ENCODE measurements around the gene KNSTRN.

Gene KNSTRN

GRCh38 chr15:40439960-40440742, 57.6 kb downstream of the KNSTRN start:
- Histone ChIP-seq H3K4me1 (ENCODE audit: control insufficient read depth, insufficient read depth, low read length) (peaks cover 46% of the 10 kb centered on the region), H3K9me3 (ENCODE audit: control insufficient read depth, low read length) (no peaks in the 10 kb centered on the region), H3K27ac (ENCODE audit: insufficient read depth, low read depth, low read length, poor library complexity, severe bottlenecking) (no peak overlapping the region), H3K27me3 (ENCODE audit: control insufficient read depth, insufficient read depth, low read length, poor library complexity, severe bottlenecking) (peaks cover 55% of the 10 kb centered on the region), H3K36me3 (ENCODE audit: control insufficient read depth, insufficient read depth, low read length) (no peaks in the 10 kb centered on the region), H3K4me3 (ENCODE audit: insufficient read depth, low read depth, low read length) (peak overlapping the region; percentile 42)
- 1% methylated on average over 35 of the region's 35 CpGs for WGBS, 2 experiments

GRCh38 chr15:40440743-40441564, 58.4 kb downstream of the KNSTRN start, which contains the start of gene BAHD1:
BAHD1 (plus strand) TSS chr15:40440953; CDS start chr15:40458465, 17,512 bp downstream.
- 0 to 1% methylated on average over 119 of the region's 119 CpGs for WGBS, 2 experiments
- Histone ChIP-seq H3K27ac (ENCODE audit: insufficient read depth, low read depth, low read length, poor library complexity, severe bottlenecking) (peak within 1 kb of the TSS; percentile 77), H3K4me1 (ENCODE audit: control insufficient read depth, insufficient read depth, low read length) (peaks cover 49% of the 10 kb centered on the region), H3K9me3 (ENCODE audit: control insufficient read depth, low read length) (no peaks in the 10 kb centered on the region), H3K4me3 (ENCODE audit: insufficient read depth, low read depth, low read length) (peak within 1 kb of the TSS; percentile 68), H3K36me3 (ENCODE audit: control insufficient read depth, insufficient read depth, low read length) (no peaks in the 10 kb centered on the region), H3K27me3 (ENCODE audit: control insufficient read depth, insufficient read depth, low read length, poor library complexity, severe bottlenecking) (peaks cover 47% of the 10 kb centered on the region)

GRCh38 chr15:40441565-40442531, 59.3 kb downstream of the KNSTRN start:
- Histone ChIP-seq H3K9me3 (ENCODE audit: control insufficient read depth, low read length) (no peaks in the 10 kb centered on the region), H3K4me1 (ENCODE audit: control insufficient read depth, insufficient read depth, low read length) (peaks cover 45% of the 10 kb centered on the region), H3K27ac (ENCODE audit: insufficient read depth, low read depth, low read length, poor library complexity, severe bottlenecking) (no peak overlapping the region), H3K27me3 (ENCODE audit: control insufficient read depth, insufficient read depth, low read length, poor library complexity, severe bottlenecking) (peaks cover 38% of the 10 kb centered on the region), H3K36me3 (ENCODE audit: control insufficient read depth, insufficient read depth, low read length) (no peaks in the 10 kb centered on the region), H3K4me3 (ENCODE audit: insufficient read depth, low read depth, low read length) (peak overlapping the region; percentile 68)
- 1% methylated on average over 119 of the region's 119 CpGs for WGBS, 2 experiments

GRCh38 chr15:40443255-40443654, 60.7 kb downstream of the KNSTRN start:
- Histone ChIP-seq H3K27me3 (ENCODE audit: control insufficient read depth, insufficient read depth, low read length, poor library complexity, severe bottlenecking) (peaks cover 24% of the 10 kb centered on the region), H3K4me3 (ENCODE audit: insufficient read depth, low read depth, low read length) (peak overlapping the region; percentile 1), H3K27ac (ENCODE audit: insufficient read depth, low read depth, low read length, poor library complexity, severe bottlenecking) (no peak overlapping the region), H3K4me1 (ENCODE audit: control insufficient read depth, insufficient read depth, low read length) (peaks cover 31% of the 10 kb centered on the region), H3K36me3 (ENCODE audit: control insufficient read depth, insufficient read depth, low read length) (no peaks in the 10 kb centered on the region), H3K9me3 (ENCODE audit: control insufficient read depth, low read length) (no peaks in the 10 kb centered on the region)
- 84 to 86% methylated on average over 4 of the region's 4 CpGs for WGBS, 2 experiments

- no peaks in the 10 kb centered on the region for H3K36me3 ChIP-seq (ENCODE audit: control insufficient read depth, insufficient read depth, low read length)
- 80 to 85% methylated on average over 3 of the region's 3 CpGs for WGBS, 2 experiments
- no peak overlapping the region for H3K4me3 ChIP-seq (ENCODE audit: insufficient read depth, low read depth, low read length)
- H3K27me3 ChIP-seq (ENCODE audit: control insufficient read depth, insufficient read depth, low read length, poor library complexity, severe bottlenecking), result peaks cover 18% of the 10 kb centered on the region
- H3K9me3 ChIP-seq (ENCODE audit: control insufficient read depth, low read length), result no peaks in the 10 kb centered on the region
- no peak overlapping the region for H3K27ac ChIP-seq (ENCODE audit: insufficient read depth, low read depth, low read length, poor library complexity, severe bottlenecking)
- peaks cover 26% of the 10 kb centered on the region for H3K4me1 ChIP-seq (ENCODE audit: control insufficient read depth, insufficient read depth, low read length)
These were observed 61.3 kb downstream of the KNSTRN start for GRCh38 chr15:40443846-40444245.
